NCI-H2029 treated with DMSO at 0.1 percent for 48 hours (cell line): ENCODE results near the gene ELP4.
"Not testable (repeated sequence)": the region's sequence is repeated elsewhere in the genome, so short reads cannot be mapped to it uniquely, and the experiment has no call there.

Source experiments
- DNase-seq: peaks from one replicate; lab custom pipeline; 2025; lab: John Stamatoyannopoulos, UW

Gene ELP4

DNA sequence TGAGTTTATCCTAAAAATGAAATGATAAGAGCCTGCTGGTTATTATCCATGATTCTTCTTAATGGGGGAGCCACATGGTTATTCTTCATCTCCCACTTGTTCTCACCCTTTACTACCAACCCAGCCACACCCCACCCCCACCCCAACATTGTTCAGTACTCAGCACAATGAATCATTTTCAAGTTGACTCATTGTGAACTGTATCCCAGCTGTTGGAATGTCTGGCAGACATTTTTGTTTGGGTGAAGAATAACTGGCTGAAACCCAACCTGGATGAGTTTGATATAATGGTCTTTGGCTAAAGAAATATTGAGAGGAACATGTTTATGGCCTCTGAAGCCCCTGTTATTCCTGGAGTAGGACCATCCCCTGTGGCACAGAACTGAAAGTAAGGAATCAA, 136.2 kb downstream of the ELP4 start:
- DNase-seq = no peak

GRCh38 chr11:31646216-31646615, 136.6 kb downstream of the ELP4 start:
- DNase-seq = no peak

- DNase-seq = no peak
Observed at GRCh38 chr11:31649129-31649966, 139.8 kb downstream of the ELP4 start.

DNA sequence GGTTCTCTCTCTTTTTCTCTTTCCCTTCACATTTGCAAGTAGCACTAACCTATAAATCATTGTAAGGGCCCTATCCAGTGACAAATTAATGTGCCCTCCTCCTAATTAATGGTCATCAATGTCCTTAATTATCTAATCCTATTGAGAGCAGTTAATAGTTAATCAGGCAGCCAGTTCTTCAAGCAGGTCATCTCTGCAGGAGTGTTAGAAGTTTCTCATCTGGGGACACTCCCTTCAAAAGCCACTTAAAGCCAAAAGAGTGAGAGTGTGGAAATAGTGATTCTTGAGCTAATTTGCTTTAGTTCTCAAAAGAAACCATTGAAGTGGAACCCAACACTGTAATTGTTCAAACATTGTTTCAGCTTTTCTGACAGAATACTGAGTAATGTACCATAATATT, 141.6 kb downstream of the ELP4 start:
- DNase-seq = no peak

DNA sequence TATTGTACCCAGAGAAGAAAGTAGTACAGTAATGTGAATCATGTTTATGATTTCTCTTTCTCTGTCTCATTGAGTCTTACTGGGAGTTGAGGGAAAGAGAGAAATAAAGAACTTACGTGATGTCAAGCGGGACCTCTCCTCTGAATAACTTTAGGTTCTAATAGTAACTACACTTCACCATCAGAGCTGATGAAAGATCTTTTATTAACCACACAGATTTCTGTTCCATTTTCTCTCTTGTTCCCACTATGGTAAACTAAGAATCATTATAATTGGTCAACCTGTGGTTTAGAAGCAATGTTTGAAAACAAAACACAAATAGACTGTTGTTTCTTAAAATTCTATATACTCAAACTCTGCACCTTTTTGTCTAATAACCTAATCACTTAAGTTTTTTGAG, 142.3 kb downstream of the ELP4 start:
- no peak for DNase-seq

GRCh38 chr11:31652528-31652927, 143.0 kb downstream of the ELP4 start:
- DNase-seq = no peak

DNA sequence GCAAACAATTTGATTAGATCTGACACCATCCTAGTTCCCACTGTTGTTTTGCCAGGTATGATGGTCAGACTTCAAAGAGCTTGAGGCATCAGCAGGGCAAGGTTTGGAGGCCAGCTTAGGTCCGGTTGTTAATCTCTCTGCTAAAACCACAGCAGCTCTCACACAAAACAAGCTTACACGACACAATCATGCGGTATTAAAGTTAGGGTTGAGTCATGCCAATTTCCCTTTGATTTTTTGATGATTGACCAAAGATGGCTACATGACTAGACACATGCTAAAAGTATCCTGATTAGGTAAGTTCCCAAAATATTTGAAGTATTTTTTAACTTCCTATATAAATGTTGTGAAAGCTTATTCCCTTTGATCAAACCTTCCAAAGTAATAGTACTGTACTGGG, 145.9 kb downstream of the ELP4 start:
- DNase-seq = no peak

GRCh38 chr11:31656051-31656450, 146.5 kb downstream of the ELP4 start:
- no peak for DNase-seq

DNA sequence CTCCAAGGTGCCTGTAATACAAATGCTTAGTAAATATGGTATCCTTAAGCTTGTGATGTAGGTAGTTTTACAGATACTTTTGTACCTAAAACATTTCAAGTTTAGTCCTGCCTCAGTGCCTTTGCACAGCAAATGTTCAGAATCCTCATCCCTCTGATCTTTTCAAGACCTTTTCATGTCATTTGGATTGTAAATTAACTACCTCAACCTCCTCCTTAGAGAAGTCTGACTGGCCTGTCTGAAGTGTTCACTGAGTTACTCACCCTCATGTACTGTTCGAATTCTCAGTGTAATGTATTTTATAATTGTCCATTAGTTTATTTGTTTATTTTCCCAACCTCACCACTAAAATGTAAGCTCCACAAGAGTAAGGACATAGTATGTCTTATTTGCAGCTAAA, 147.5 kb downstream of the ELP4 start:
- no peak for DNase-seq

- no peak for DNase-seq
Observed at GRCh38 chr11:31664129-31664528, 154.6 kb downstream of the ELP4 start.

DNA sequence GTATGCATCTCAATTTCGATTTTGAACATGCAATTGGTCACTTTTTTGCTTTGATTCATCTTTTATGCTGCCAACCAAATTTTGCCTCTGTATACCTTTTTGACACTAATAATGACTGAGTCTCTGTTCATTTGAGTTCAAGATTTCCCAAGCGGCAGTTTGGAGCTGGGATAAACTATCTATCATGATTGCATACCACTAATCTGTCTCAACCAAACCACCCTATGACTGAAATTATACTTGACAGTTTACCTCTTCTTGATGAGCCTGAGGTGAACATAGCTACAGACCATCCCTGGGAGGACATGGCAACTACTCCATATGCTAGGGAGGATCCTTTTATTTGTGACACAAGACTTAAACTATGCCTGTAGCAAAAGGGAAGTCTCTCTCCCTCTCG, 155.4 kb downstream of the ELP4 start:
- no peak for DNase-seq

DNA sequence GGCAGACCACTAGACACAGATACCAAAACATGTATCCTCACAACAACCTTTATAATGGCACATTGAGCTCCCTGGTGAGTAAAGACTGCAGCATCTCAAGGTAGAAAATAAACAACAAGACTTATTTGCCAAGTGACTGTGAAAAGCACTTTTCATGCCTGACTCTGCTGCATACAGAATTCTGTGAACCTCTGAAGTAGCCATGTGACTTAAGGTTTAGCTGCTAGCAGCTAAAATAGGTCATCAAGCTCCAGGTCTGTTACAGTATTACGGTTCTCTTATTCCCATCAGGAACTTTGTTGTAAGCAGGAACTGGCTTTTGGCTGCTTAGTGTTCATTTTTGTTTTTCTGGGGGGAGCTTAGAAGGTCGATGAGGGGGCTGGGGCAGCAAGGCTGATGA, 162.1 kb downstream of the ELP4 start:
- DNase-seq = no peak

DNA sequence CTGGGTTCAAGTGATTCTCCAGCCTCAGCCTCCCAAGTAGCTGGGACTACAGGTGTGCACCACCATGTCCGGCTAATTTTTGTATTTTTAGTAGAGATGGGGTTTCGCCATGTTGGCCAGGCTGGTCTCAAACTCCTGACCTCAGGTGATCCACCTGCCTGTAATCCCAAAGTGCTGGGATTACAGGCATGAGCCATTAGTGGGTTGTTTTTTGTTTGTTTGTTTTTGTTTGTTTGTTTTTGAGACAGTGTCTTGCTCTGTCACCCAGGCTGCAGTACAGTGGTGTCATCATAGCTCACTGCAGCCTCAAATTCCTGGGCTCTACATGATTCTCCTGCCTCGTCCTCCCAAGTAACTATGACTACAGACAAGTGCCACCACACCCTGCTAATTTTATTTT, 163.5 kb downstream of the ELP4 start:
- not testable (repeated sequence) for DNase-seq

DNA sequence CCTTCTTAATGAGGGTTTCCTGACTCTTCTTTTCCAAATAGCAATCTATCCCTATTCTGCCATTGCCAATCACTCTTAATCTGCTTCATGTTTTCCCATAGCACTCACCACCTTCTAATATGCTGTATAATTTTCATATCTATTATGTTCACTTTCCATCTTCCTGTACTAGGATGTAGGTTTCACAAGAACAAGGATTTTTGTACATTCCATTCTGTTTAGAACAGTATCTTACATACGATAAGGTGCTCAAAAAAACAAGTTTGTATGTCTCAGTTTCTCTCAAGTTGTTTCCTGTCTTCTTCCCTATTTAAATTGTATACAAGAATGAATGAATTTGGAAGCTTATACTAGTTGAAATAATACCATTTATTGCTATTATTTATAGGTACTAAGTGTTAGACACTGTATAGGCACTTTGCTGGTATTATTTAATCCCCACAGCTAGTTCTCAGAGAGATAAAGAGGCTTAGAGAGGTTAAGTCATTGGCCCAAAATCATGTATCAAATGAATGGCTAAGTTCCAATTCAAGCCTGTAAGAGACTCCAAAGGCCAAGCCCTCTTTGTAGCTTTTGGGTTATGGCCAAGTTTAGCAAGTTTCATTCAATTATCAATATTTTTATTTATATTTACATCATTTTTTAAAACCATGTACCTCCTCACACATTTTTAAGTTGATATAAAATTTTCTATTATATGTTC, 166.9 kb downstream of the ELP4 start:
- DNase-seq = no peak

GRCh38 chr11:31680770-31681169, 171.2 kb downstream of the ELP4 start:
- DNase-seq = no peak

- DNase-seq = no peak
Observed at GRCh38 chr11:31687256-31687655, 177.7 kb downstream of the ELP4 start.

DNA sequence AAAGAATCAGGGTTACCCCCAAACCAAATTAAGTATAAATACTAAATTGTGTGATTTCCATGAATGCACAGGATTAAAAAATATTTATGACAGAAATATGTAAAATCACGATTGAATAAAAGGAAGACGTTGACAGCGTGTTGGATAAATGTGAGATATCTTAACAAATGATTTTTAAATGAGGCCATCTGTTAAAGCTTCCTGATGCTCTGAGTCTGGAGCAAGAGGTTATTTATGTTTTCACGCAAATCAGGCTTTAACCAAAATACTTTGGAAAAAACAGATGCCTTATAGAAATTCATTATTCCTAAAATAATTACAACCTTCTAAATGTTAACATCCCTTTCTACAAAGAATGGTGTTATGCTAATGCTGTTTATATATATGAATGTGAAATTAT, 178.3 kb downstream of the ELP4 start:
- DNase-seq = no peak

DNA sequence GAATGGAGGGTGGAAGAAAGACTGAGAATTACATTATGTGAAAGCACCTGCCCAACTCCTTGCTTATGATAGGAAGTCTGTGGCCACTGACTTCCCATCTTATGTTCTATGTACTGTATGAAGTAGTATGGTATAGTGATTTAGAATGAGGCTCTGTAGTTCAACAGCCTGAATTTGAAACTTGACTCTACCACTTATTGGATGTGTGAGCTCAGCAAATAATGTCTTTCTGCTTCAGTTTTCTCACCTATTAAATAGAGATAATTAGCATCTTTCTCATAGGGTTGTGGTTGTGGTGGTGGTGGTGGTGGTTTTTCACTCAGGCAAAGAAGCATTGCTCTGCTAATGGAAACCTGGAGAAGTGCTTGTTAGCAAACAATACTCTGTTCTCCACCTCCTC, 180.0 kb downstream of the ELP4 start:
- DNase-seq = no peak

DNA sequence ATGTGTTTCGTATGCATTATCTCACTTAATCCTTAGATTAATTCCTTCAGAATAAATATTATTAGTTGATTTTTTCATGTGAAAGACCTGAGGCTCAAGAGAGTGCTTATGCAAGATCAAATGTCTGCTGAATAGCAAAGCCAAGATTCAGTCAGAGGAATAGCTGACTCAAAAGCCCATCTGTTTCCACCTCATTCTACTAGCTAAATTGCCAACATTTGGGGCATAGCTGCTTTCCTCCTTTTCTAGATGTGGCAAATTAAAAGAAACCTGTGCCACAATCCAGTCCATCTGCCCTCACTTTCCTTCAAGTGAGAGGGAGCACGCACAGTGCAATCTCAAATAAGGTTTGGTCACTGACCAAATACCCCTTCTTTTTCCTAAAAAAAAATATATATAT, 180.5 kb downstream of the ELP4 start:
- DNase-seq = no peak

- no peak for DNase-seq
Observed at GRCh38 chr11:31690516-31690915, 180.9 kb downstream of the ELP4 start.

DNA sequence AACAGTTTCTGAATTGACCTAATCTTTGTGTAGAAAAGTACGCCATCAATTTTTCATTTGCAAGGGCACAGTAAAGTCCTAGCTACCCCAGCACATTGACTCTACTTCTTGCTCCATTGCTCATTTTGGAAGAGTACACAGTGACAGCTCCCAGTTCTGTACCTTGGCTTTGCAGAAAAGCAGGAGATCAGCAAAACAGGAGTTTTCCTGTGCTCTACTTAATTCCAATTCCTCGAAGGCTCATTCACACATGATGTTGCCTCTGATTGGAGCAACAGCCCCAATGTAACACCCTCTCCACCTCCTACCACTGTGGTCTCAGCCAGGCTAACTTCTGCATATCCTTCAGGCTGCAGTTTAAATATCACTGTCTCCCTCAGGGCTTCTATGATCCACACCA, 182.9 kb downstream of the ELP4 start:
- DNase-seq = no peak

GRCh38 chr11:31697049-31697448, 187.5 kb downstream of the ELP4 start:
- DNase-seq = not testable (repeated sequence)

- DNase-seq = no peak
Observed at GRCh38 chr11:31699066-31699465, 189.5 kb downstream of the ELP4 start.

GRCh38 chr11:31702966-31703365, 193.4 kb downstream of the ELP4 start:
- DNase-seq = no peak
